HCT116 (cell line): ENCODE results near the gene RAB5IF. TPM values are rescaled to one million over a fixed set of nuclear protein-coding genes. Genes with fewer than 3 reads are reported as not detected.

ENCODE experiments used
- ATAC-seq: fragments of 200-7000 bp; cut with Tn5 transposase; 2 replicates; pipeline ENCODE4 v1.9.1; 2020; ENCODE audit warnings: mild to moderate bottlenecking, moderate library complexity
- BruUV-seq: library from RNA; stranded (reverse); fragments of 400-500 nt; replicated peaks from 2 replicates; lab custom pipeline; 2021; lab: Mats Ljungman, UMichigan
- CTCF ChIA-PET: fragments of 300-600 bp; sonication (Branson Sonifier 250); formaldehyde crosslinking; loops from one replicate; lab custom pipeline; 2021; ENCODE audit warnings: antibody characterized with exemption; lab: Charles Lee
- POLR2A ChIA-PET: fragments of 300-600, 350-600 bp; sonication (Branson Sonifier 250); formaldehyde crosslinking; loops from one replicate; lab custom pipeline; 2021; ENCODE audit warnings: antibody characterized with exemption; lab: Charles Lee
- RAD21 ChIA-PET, 2 experiments: fragments of 300-600 bp; sonication (Branson Sonifier 250); formaldehyde crosslinking; loops; one replicate each; lab custom pipeline; 2023; ENCODE audit warnings: low total read pairs in 2 of 2; ENCODE audit not compliant: uncharacterized antibody in 2 of 2, unreplicated experiment in 2 of 2, low non-redundant PET in 1 of 2; lab: Charles Lee
- DNase-seq: peaks from one replicate; pipeline ENCODE4 v3.0.0-alpha.2; 2010; ENCODE audit warnings: low read depth, low spot score
- H2AFZ ChIP-seq: fragments of 200-600 bp; shearing (Covaris generic), sonication (generic); 2 replicates; pipeline ENCODE4 v1.6.1; 2017; ENCODE audit warnings: low read depth, mixed run types, mixed read lengths, antibody characterized with exemption, low read length; ENCODE audit not compliant: poor library complexity, severe bottlenecking
- H3K27ac ChIP-seq: 2 replicates; pipeline ENCODE4 v1.5.1; 2012; ENCODE audit warnings: low read depth, low read length
- H3K27me3 ChIP-seq: fragments of 200-600 bp; sonication (generic); 2 replicates; pipeline ENCODE4 v1.6.1; 2016; ENCODE audit warnings: mixed run types, low read length, mixed read lengths; ENCODE audit not compliant: insufficient read depth
- H3K36me3 ChIP-seq, 2 experiments: fragments of 200-500 bp in 1 of 2; fragments of 200-600 bp in 1 of 2; sonication (Bioruptor generic) in 1 of 2; sonication (generic) in 1 of 2; 2 replicates each; pipeline versions ENCODE4 v1.5.1 to v1.6.1; 2014 to 2016; ENCODE audit warnings: low read length in 2 of 2, inconsistent platforms in 1 of 2, mixed read lengths in 1 of 2, mixed run types in 1 of 2; ENCODE audit not compliant: insufficient read depth in 2 of 2, control insufficient read depth in 1 of 2
- H3K4me1 ChIP-seq, 2 experiments: fragments of 200-600 bp in 1 of 2; sonication (generic) in 1 of 2; 2 replicates each; pipeline versions ENCODE4 v1.5.1 to v1.6.1; 2012 to 2017; ENCODE audit warnings: low read length in 2 of 2, inconsistent platforms in 1 of 2, mild to moderate bottlenecking in 1 of 2, mixed read lengths in 1 of 2, mixed run types in 1 of 2, moderate library complexity in 1 of 2; ENCODE audit not compliant: insufficient read depth in 2 of 2, control insufficient read depth in 1 of 2
- H3K4me2 ChIP-seq: fragments of 200-600 bp; sonication (generic); 2 replicates; pipeline ENCODE4 v1.6.1; 2017; ENCODE audit warnings: mixed run types, low read length, mixed read lengths
- H3K4me3 ChIP-seq, 2 experiments: fragments of 200-600 bp in 1 of 2; sonication (generic) in 1 of 2; replicated peaks in 1 of 2; 2 replicates each; pipeline ENCODE4 v1.5.1; 2011 to 2016; ENCODE audit warnings: low read length in 2 of 2, control low read depth in 1 of 2, low read depth in 1 of 2, mild to moderate bottlenecking in 1 of 2, mixed read lengths in 1 of 2, mixed run types in 1 of 2
- H3K79me2 ChIP-seq: fragments of 200-600 bp; sonication (generic); 2 replicates; pipeline ENCODE4 v1.6.1; 2017; ENCODE audit warnings: mild to moderate bottlenecking, mixed run types, low read length, moderate library complexity, mixed read lengths; ENCODE audit not compliant: insufficient read depth
- H3K9ac ChIP-seq: fragments of 200-600 bp; sonication (generic); 2 replicates; pipeline ENCODE4 v1.6.1; 2016; ENCODE audit warnings: low read length, mixed read lengths
- H3K9me2 ChIP-seq: fragments of 200-600 bp; sonication (generic), shearing (Covaris generic); 2 replicates; pipeline ENCODE4 v1.6.1; 2017; ENCODE audit warnings: mixed run types, mild to moderate bottlenecking, moderate library complexity; ENCODE audit not compliant: insufficient read depth
- H3K9me3 ChIP-seq, 2 experiments: fragments of 200-500 bp in 1 of 2; fragments of 200-600 bp in 1 of 2; sonication (Bioruptor generic) in 1 of 2; sonication (generic) in 1 of 2; 2 replicates each; pipeline ENCODE4 v1.6.1; 2014 to 2017; ENCODE audit warnings: low read length in 2 of 2, mixed read lengths in 2 of 2, inconsistent platforms in 1 of 2, low read depth in 1 of 2, mild to moderate bottlenecking in 1 of 2, mixed run types in 1 of 2, moderate library complexity in 1 of 2; ENCODE audit not compliant: control insufficient read depth in 1 of 2, insufficient read depth in 1 of 2
- H4K20me1 ChIP-seq: fragments of 200-600 bp; sonication (generic), shearing (Covaris generic); 2 replicates; pipeline ENCODE4 v1.6.1; 2017; ENCODE audit warnings: mixed run types, mild to moderate bottlenecking, moderate library complexity; ENCODE audit not compliant: insufficient read depth
- SIN3A ChIP-seq: IDR thresholded peaks from 2 replicates; pipeline ENCODE4 v1.6.1; 2012; ENCODE audit warnings: low read depth
- ZFX ChIP-seq: fragments of 450-650 bp; IDR thresholded peaks from 2 replicates; pipeline ENCODE4 v1.6.1; 2017
- intact Hi-C: fragments of 100-400 bp; cut with micrococcal nuclease; formaldehyde crosslinking; loops from 2 replicates; pipeline ENCODE4 v1.10.0; 2022
- total RNA-seq: library from RNA; stranded (reverse); gene quantifications from one replicate; pipeline ENCODE4 v1.2.1, GENCODE V29; 2021; ENCODE audit not compliant: unreplicated experiment
- TF ChIP-seq, protein P1 (sequence below): IDR thresholded peaks from 2 replicates; pipeline ENCODE4 v1.6.1; 2012
- TF ChIP-seq, protein P2 (sequence below): IDR thresholded peaks from 2 replicates; pipeline ENCODE4 v1.6.1; 2011; ENCODE audit warnings: mild to moderate bottlenecking, low read length, moderate library complexity; ENCODE audit not compliant: insufficient replicate concordance; ENCODE audit errors: extremely low read depth
- TF ChIP-seq, protein P3 (sequence below): IDR thresholded peaks from 2 replicates; pipeline ENCODE4 v1.6.1; 2012

Gene RAB5IF
- total RNA-seq, 1 experiment from 2014 or later = 82.9 TPM

- no peaks in the 10 kb centered on the region for H4K20me1 ChIP-seq
- TF ChIP-seq, protein P1, sequence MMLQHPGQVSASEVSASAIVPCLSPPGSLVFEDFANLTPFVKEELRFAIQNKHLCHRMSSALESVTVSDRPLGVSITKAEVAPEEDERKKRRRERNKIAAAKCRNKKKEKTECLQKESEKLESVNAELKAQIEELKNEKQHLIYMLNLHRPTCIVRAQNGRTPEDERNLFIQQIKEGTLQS = no peak
- TF ChIP-seq, protein P2, sequence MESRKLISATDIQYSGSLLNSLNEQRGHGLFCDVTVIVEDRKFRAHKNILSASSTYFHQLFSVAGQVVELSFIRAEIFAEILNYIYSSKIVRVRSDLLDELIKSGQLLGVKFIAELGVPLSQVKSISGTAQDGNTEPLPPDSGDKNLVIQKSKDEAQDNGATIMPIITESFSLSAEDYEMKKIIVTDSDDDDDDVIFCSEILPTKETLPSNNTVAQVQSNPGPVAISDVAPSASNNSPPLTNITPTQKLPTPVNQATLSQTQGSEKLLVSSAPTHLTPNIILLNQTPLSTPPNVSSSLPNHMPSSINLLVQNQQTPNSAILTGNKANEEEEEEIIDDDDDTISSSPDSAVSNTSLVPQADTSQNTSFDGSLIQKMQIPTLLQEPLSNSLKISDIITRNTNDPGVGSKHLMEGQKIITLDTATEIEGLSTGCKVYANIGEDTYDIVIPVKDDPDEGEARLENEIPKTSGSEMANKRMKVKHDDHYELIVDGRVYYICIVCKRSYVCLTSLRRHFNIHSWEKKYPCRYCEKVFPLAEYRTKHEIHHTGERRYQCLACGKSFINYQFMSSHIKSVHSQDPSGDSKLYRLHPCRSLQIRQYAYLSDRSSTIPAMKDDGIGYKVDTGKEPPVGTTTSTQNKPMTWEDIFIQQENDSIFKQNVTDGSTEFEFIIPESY = no peak
- no peak for TF ChIP-seq SIN3A
- no peaks in the 10 kb centered on the region for H3K79me2 ChIP-seq
- no peak overlapping the region for H3K4me2 ChIP-seq
- no peaks in the 10 kb centered on the region for H3K9me2 ChIP-seq
- H3K36me3 ChIP-seq = peaks cover 4 to 9% of the 10 kb centered on the region in 2 experiments
- POLR2A ChIA-PET = no interaction called here
- RAD21 ChIA-PET = no interaction called here
- no peak overlapping the region for H3K4me3 ChIP-seq
- intact Hi-C loops = no loop called here
- H3K9ac ChIP-seq = no peak overlapping the region
- no peak overlapping the region for H2AFZ ChIP-seq
- H3K27me3 ChIP-seq = no peaks in the 10 kb centered on the region
- H3K4me1 ChIP-seq = peaks cover 2 to 11% of the 10 kb centered on the region in 2 experiments; a peak in 3 of 4 replicates
- ATAC-seq (no peak), DNase-seq (no peak)
- CTCF ChIA-PET = interaction anchor here (1.5 kb wide), 1 partner anchor 9 kb away, joined by 3 read pairs; no protein-coding TSS in a partner anchor
- H3K27ac ChIP-seq = no peak overlapping the region
- no peaks in the 10 kb centered on the region for H3K9me3 ChIP-seq
- no TSS peak for BruUV-seq
Measured at GRCh38 chr20:36582821-36583220, 22.8 kb upstream of the RAB5IF start.

GRCh38 chr20:36584018-36584481 lies 21.5 kb upstream of the RAB5IF start:
- Histone ChIP-seq H3K4me2 (no peak overlapping the region), H3K27me3 (no peaks in the 10 kb centered on the region), H3K9me3 (no peaks in the 10 kb centered on the region), H3K79me2 (no peaks in the 10 kb centered on the region), H3K36me3 (peaks cover 4 to 9% of the 10 kb centered on the region in 2 experiments), H2AFZ (no peak overlapping the region), H4K20me1 (no peaks in the 10 kb centered on the region), H3K9me2 (no peaks in the 10 kb centered on the region), H3K4me3 (no peak overlapping the region), H3K27ac (no peak overlapping the region), H3K4me1 (peaks cover 2 to 11% of the 10 kb centered on the region in 2 experiments; a peak in 3 of 4 replicates), H3K9ac (no peak overlapping the region)
- intact Hi-C loops = no loop called here
- CTCF ChIA-PET = interaction anchor here (1.5 kb wide), 1 partner anchor 8 kb away, joined by 3 read pairs; no protein-coding TSS in a partner anchor
- no peak for TF ChIP-seq ZFX
- TF ChIP-seq, protein P3, sequence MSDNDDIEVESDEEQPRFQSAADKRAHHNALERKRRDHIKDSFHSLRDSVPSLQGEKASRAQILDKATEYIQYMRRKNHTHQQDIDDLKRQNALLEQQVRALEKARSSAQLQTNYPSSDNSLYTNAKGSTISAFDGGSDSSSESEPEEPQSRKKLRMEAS = no peak
- RAD21 ChIA-PET = no interaction called here
- DNase-seq (no peak), ATAC-seq (no peak)
- BruUV-seq = no TSS peak
- POLR2A ChIA-PET = interaction anchor here (1.4 kb wide), 2 partner anchors 11 to 20 kb away, joined by 3 read pairs; no protein-coding TSS in a partner anchor
